HUES48 (cell line): ENCODE results near the gene CSTPP1.
A peak's percentile ranks its signal among the peaks of the same experiment; 100 is the strongest.

Experiments
- H3K27ac ChIP-seq: one replicate; pipeline ENCODE4 v1.7.0; 2013; ENCODE audit warnings: low read depth, low read length, inconsistent platforms
- H3K27me3 ChIP-seq: 2 replicates; pipeline ENCODE4 v1.6.1; 2013; ENCODE audit warnings: mild to moderate bottlenecking, low read length; ENCODE audit not compliant: control insufficient read depth, insufficient read depth
- H3K36me3 ChIP-seq: 2 replicates; pipeline ENCODE4 v1.6.1; 2013; ENCODE audit warnings: low read length; ENCODE audit not compliant: control insufficient read depth, insufficient read depth
- H3K4me1 ChIP-seq: 2 replicates; pipeline ENCODE4 v1.6.1; 2013; ENCODE audit warnings: mild to moderate bottlenecking, low read length; ENCODE audit not compliant: control insufficient read depth, insufficient read depth
- H3K4me3 ChIP-seq: 2 replicates; pipeline ENCODE4 v1.5.1; 2013; ENCODE audit warnings: mild to moderate bottlenecking, low read depth, low read length
- H3K9ac ChIP-seq: 2 replicates; pipeline ENCODE4 v1.6.1; 2013; ENCODE audit warnings: mild to moderate bottlenecking, low read depth, low read length, moderate library complexity
- H3K9me3 ChIP-seq: 2 replicates; pipeline ENCODE4 v1.6.1; 2013; ENCODE audit warnings: low read length; ENCODE audit not compliant: control insufficient read depth, insufficient read depth

Gene CSTPP1

GRCh38 chr11:47181271-47181670 lies 244.7 kb downstream of the CSTPP1 start:
- Histone ChIP-seq H3K36me3 (peaks cover 45% of the 10 kb centered on the region), H3K9me3 (no peaks in the 10 kb centered on the region), H3K4me3 (no peak overlapping the region), H3K9ac (no peak overlapping the region), H3K27me3 (no peaks in the 10 kb centered on the region), H3K4me1 (peaks cover 12% of the 10 kb centered on the region; the same call in 1 of the 2 replicates), H3K27ac (no peak overlapping the region)

- H3K27ac ChIP-seq = no peak overlapping the region
Observed at GRCh38 chr11:47182380-47182779, 245.8 kb downstream of the CSTPP1 start.

DNA sequence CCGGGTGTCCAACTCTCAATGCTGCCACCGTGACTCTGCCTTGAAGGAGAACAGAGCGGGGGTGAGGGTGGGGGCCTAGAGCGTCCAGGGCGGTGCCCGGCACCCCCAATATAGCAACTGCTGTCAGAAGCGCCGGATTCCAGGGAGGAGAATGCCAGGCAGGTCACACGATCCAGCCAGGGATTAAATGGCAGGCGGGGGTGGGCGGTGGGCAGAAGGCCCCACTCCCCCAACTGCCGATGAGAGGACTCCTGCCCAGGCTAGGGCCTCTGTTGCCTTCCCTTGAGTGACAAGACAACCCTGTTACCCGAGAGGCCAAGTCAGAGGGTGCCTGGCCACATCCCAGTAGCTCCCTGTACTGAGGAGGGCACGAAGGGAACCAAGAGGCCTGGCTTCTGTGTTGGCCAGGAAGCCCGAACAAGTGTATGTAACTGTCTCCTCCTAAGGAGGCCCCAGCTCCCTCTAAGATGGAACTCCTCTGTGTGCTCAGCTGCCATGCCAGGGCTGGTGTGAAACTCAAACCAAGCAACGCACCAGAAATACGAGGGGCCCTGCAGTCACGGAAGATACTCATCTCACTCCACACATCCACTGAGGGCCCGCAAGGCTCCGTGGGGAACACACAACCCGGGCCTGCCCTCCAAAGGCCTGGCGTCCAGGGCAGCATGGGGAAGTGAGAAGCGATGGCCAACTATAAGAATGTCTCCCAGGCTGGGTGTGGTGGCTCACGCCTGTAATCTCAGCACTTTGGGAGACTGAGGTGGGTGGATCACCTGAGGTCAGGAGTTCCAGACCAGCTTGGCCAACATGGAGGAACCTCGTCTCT lies 246.7 kb downstream of the CSTPP1 start:
- Histone ChIP-seq H3K4me1 (peaks cover 18% of the 10 kb centered on the region), H3K36me3 (peaks cover 44% of the 10 kb centered on the region), H3K27me3 (peaks cover 8% of the 10 kb centered on the region; the same call in 1 of the 2 replicates), H3K9ac (no peak overlapping the region), H3K4me3 (no peak overlapping the region), H3K27ac (no peak overlapping the region), H3K9me3 (no peaks in the 10 kb centered on the region)

More at GRCh38 chr11:47182380-47182779, 245.8 kb downstream of the CSTPP1 start:
- Histone ChIP-seq H3K9me3 (no peaks in the 10 kb centered on the region), H3K27me3 (no peaks in the 10 kb centered on the region), H3K9ac (no peak overlapping the region), H3K4me1 (peaks cover 12% of the 10 kb centered on the region; the same call in 1 of the 2 replicates), H3K4me3 (no peak overlapping the region), H3K36me3 (peaks cover 45% of the 10 kb centered on the region)

GRCh38 chr11:47183969-47184368 lies 247.4 kb downstream of the CSTPP1 start:
- H3K36me3 ChIP-seq = peaks cover 37% of the 10 kb centered on the region
- no peak overlapping the region for H3K4me3 ChIP-seq
- H3K27ac ChIP-seq = no peak overlapping the region
- peaks cover 10% of the 10 kb centered on the region; the same call in 1 of the 2 replicates for H3K27me3 ChIP-seq
- H3K9me3 ChIP-seq = no peaks in the 10 kb centered on the region
- H3K9ac ChIP-seq = no peak overlapping the region
- H3K4me1 ChIP-seq = peaks cover 18% of the 10 kb centered on the region

GRCh38 chr11:47184711-47185304 lies 248.2 kb downstream of the CSTPP1 start:
- H3K9me3 ChIP-seq = no peaks in the 10 kb centered on the region
- H3K9ac ChIP-seq = peak overlapping the region; percentile 62
- H3K4me3 ChIP-seq = peak overlapping the region; percentile 96
- peaks cover 10% of the 10 kb centered on the region; the same call in 1 of the 2 replicates for H3K27me3 ChIP-seq
- peaks cover 28% of the 10 kb centered on the region for H3K36me3 ChIP-seq
- peak overlapping the region; percentile 96 for H3K27ac ChIP-seq
- H3K4me1 ChIP-seq = peaks cover 18% of the 10 kb centered on the region

- Histone ChIP-seq H3K36me3 (peaks cover 23% of the 10 kb centered on the region), H3K27ac (peak overlapping the region; percentile 96), H3K27me3 (peaks cover 10% of the 10 kb centered on the region; the same call in 1 of the 2 replicates), H3K4me1 (peaks cover 18% of the 10 kb centered on the region), H3K4me3 (peak overlapping the region; percentile 96), H3K9me3 (no peaks in the 10 kb centered on the region), H3K9ac (peak overlapping the region; percentile 93)
Observed at GRCh38 chr11:47185305-47186075, 248.9 kb downstream of the CSTPP1 start.

GRCh38 chr11:47186076-47186699 lies 249.6 kb downstream of the CSTPP1 start, which contains the start of gene PACSIN3:
Gene PACSIN3, minus strand, starts transcription at chr11:47186434. Its CDS starts 3,707 bp downstream, at chr11:47182727.
- Histone ChIP-seq H3K9ac (peak within 1 kb of the TSS; percentile 93), H3K27me3 (peaks cover 10% of the 10 kb centered on the region; the same call in 1 of the 2 replicates), H3K27ac (peak within 1 kb of the TSS; percentile 96), H3K9me3 (no peaks in the 10 kb centered on the region), H3K4me3 (peak within 1 kb of the TSS; percentile 96), H3K4me1 (peaks cover 18% of the 10 kb centered on the region), H3K36me3 (peaks cover 20% of the 10 kb centered on the region)

DNA sequence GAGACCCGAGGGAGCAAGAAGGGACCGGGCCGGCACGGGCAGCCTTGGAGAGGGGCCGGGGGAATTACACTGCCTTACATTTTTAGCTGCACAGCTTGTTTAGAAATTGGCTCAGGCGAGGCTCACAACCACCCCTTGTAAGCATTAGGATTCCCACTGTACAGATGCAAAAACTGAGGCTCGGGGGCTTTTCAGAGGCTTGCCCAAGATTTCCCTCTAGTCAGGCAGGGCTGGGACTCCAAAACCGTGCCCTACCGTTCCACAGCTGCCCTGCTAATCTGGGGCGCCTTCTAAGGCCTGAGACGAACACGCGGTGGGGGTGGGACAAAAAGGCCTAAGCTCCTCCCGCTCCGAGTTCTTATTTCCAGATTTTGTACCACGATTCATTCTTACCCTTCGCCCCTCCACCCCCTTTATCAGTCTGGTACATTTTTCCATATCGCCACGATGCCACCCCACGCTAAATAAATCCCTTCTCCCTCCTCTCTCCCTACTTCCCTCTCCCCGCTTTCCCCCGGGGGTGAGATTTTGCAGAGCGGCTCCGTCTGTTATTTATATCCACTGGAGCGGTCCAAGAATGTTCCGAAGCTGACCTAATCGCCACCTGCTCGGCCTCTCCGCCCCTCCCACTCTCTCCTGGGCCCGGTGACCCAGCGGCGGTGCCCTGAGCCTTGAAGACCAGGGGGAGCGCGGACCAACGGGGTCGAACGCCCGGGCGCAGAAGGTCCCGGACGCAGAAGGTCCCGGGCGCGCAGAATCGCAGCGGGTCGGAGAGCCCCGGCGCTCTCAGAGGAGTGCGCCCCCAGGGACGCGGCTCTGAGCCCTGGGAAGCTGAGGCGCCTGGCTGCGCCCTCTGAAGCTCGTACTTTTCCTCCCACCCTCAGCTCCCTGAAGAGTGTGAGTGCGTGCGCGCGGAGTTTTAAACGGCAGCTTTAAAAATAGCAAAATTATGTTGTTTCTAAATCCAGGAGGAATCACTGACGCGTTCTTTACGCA lies 250.4 kb downstream of the CSTPP1 start:
- peak overlapping the region; percentile 96 for H3K27ac ChIP-seq
- H3K4me3 ChIP-seq = peak overlapping the region; percentile 96
- peaks cover 18% of the 10 kb centered on the region for H3K4me1 ChIP-seq
- H3K27me3 ChIP-seq = peaks cover 10% of the 10 kb centered on the region; the same call in 1 of the 2 replicates
- H3K9ac ChIP-seq = peak overlapping the region; percentile 80
- H3K36me3 ChIP-seq = peaks cover 20% of the 10 kb centered on the region
- no peaks in the 10 kb centered on the region for H3K9me3 ChIP-seq

DNA sequence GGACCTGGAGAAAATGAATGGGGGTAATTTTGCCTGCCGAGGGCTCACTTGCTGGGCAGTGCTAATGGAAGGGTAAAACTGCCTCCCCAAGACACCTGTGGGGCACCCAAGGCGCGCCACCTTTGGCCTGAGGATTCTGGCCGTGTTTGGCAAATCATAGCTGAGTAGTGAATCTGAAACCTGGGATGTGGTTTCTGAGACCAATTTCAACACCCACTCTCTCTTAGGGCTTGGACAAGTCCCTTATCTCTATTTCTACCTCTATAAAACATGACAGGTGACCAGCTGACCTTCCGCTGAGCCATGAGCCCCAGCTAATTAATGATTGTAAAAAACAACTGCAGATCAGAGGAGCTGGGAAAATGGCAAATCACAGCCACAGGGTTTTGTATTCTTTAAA lies 251.2 kb downstream of the CSTPP1 start:
- H3K36me3 ChIP-seq = peaks cover 13% of the 10 kb centered on the region
- peaks cover 10% of the 10 kb centered on the region; the same call in 1 of the 2 replicates for H3K27me3 ChIP-seq
- H3K4me1 ChIP-seq = peaks cover 18% of the 10 kb centered on the region
- H3K9me3 ChIP-seq = no peaks in the 10 kb centered on the region
- H3K4me3 ChIP-seq = peak overlapping the region; percentile 96
- H3K27ac ChIP-seq = no peak overlapping the region
- H3K9ac ChIP-seq = no peak overlapping the region
